Upper lobe of right lung (tissue), 1 donor: ENCODE data around the gene PMM1. TPM values are rescaled to one million over a fixed set of nuclear protein-coding genes. Genes with fewer than 3 reads are reported as not detected.

Source experiments
- ATAC-seq: fragments of 200-7000 bp; cut with Tn5 transposase; one replicate; pipeline ENCODE4 v1.9.1; 2020; ENCODE audit warnings: mild to moderate bottlenecking, moderate library complexity
- DNase-seq: peaks from one replicate; pipeline ENCODE4 v3.0.0-alpha.2; 2020
- H3K27ac ChIP-seq: fragments of 200-600 bp; one replicate; pipeline ENCODE4 v1.8.0; 2022
- H3K27me3 ChIP-seq: fragments of 200-600 bp; one replicate; pipeline ENCODE4 v1.8.0; 2022; ENCODE audit warnings: mild to moderate bottlenecking
- H3K36me3 ChIP-seq: fragments of 200-600 bp; one replicate; pipeline ENCODE4 v1.8.0; 2022
- H3K4me1 ChIP-seq: fragments of 200-600 bp; one replicate; pipeline ENCODE4 v1.8.0; 2022
- H3K4me3 ChIP-seq: fragments of 200-600 bp; one replicate; pipeline ENCODE4 v1.8.0; 2022; ENCODE audit warnings: mild to moderate bottlenecking
- H3K9me3 ChIP-seq: fragments of 200-600 bp; one replicate; pipeline ENCODE4 v1.8.0; 2022
- intact Hi-C: fragments of 100-400 bp; cut with DNase I; formaldehyde crosslinking; loops from one replicate; pipeline ENCODE4 v1.11.0; 2022
- total RNA-seq: library from RNA; stranded (reverse); fragmentation: NEBNext Ultra II Directional; extraction: Animal tissue kit (Norgen Biotek cat#: 25700); gene quantifications from one replicate; pipeline ENCODE4 v1.2.1, GENCODE V29; 2021
- TF ChIP-seq, protein P1 (sequence below): fragments of 200-600 bp; IDR thresholded peaks from one replicate; pipeline ENCODE4 v1.8.0; 2022; ENCODE audit warnings: antibody characterized with exemption
- donor health status: DM: no; HTN: yes; CAD: no; lungs with severe emphysema.

The PMM1 gene
- total RNA-seq, 1 donor from 2014 or later: 44.4 TPM

DNA sequence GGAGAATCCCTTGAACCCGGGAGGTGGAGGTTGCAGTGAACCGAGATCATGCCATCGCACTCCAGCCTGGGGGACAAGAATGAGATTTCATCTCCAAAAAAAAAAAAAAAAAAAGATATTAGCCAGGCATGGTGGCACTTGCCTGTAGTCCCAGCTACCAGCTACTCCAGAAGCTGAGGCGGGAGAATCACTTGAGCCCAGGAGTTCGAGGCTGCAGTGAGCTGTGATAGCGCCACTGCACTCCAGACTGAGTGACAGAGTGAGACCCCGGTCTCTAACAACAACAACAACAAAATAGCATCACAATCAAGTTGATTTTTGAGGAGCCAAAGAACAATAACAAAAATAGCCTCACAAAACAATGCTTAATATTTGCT, 2.3 kb downstream of the PMM1 start:
- no peaks in the 10 kb centered on the region for H3K27me3 ChIP-seq
- H3K9me3 ChIP-seq: no peaks in the 10 kb centered on the region
- no peak for DNase-seq
- peaks cover 15% of the 10 kb centered on the region for H3K4me1 ChIP-seq
- no peak overlapping the region for H3K4me3 ChIP-seq
- H3K27ac ChIP-seq: no peak overlapping the region
- TF ChIP-seq, protein P1, sequence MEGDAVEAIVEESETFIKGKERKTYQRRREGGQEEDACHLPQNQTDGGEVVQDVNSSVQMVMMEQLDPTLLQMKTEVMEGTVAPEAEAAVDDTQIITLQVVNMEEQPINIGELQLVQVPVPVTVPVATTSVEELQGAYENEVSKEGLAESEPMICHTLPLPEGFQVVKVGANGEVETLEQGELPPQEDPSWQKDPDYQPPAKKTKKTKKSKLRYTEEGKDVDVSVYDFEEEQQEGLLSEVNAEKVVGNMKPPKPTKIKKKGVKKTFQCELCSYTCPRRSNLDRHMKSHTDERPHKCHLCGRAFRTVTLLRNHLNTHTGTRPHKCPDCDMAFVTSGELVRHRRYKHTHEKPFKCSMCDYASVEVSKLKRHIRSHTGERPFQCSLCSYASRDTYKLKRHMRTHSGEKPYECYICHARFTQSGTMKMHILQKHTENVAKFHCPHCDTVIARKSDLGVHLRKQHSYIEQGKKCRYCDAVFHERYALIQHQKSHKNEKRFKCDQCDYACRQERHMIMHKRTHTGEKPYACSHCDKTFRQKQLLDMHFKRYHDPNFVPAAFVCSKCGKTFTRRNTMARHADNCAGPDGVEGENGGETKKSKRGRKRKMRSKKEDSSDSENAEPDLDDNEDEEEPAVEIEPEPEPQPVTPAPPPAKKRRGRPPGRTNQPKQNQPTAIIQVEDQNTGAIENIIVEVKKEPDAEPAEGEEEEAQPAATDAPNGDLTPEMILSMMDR: no peak
- no peak for ATAC-seq
- intact Hi-C loops: no loop called here
- peaks cover 24% of the 10 kb centered on the region for H3K36me3 ChIP-seq

DNA sequence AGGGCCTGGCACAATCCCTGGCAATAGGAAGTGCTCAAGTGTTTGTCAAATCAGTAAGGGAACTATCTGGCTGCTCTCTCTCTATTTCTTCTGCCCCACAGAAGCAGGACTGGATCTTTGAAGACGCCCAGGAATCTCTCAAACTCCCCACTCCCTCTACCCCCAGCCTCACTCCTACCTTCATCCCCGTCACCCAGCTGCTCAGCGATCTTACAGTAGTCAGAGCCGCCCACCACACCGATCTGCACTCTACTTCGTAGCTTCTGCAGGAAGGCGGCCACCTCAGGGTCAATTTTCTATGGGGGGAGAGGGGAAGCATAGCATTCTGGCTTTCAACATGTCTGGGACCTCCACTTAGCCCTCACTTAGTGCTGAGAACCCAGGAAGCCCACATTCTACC, 3.7 kb downstream of the PMM1 start:
- no peaks in the 10 kb centered on the region for H3K9me3 ChIP-seq
- intact Hi-C loops: no loop called here
- no peaks in the 10 kb centered on the region for H3K27me3 ChIP-seq
- H3K4me1 ChIP-seq: peaks cover 15% of the 10 kb centered on the region
- no peak overlapping the region for H3K27ac ChIP-seq
- peaks cover 35% of the 10 kb centered on the region for H3K36me3 ChIP-seq
- TF ChIP-seq, protein P1: no peak
- no peak for ATAC-seq
- DNase-seq: no peak
- H3K4me3 ChIP-seq: no peak overlapping the region

DNA sequence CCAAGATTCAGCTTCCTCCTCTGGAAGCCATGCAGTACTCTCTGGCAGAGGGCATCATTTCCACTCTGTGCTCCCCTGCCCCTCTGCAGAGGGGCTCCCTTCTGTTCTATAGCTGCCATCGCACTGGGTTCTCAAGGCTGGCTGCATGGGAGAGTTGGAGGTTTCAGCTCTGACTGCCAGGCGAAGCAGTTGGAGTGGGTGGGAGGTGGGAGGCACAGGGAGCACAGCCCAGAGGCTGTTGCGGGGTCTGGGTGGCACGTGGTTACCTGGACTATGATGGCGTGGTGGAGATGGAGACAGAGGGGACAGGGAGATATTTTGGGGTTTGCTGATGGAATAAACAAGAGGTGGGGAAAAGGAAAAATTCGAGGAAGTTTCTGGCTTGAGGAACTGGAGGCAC, 4.8 kb downstream of the PMM1 start:
- no peak for DNase-seq

DNA sequence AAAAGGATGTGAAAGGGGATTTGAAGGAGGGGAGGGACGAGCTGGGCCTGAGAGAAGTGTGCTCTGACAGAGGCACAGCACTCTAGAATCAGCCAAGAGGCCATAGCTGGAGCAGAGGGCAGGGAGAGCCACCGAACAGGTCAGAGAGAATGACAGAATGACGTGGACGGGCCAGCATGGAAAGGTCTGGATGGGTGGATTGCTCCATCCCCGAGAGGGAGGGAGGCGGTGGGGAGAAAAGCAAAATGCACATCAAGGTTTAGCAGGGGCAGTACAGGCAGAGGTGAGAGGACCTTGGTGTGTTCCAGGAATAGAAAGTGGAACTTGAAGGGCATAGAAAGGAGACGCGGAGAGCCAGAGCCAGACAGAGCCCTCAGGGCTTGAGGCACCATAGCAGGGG, 6.9 kb downstream of the PMM1 start:
- intact Hi-C loops: no loop called here

More for the DNA sequence above, 4.8 kb downstream of the PMM1 start:
- TF ChIP-seq, protein P1: no peak
- no peak overlapping the region for H3K4me3 ChIP-seq
- ATAC-seq: no peak
- no peak overlapping the region for H3K27ac ChIP-seq
- no peaks in the 10 kb centered on the region for H3K9me3 ChIP-seq
- peaks cover 35% of the 10 kb centered on the region for H3K36me3 ChIP-seq
- peaks cover 15% of the 10 kb centered on the region for H3K4me1 ChIP-seq
- intact Hi-C loops: no loop called here
- no peaks in the 10 kb centered on the region for H3K27me3 ChIP-seq

DNA sequence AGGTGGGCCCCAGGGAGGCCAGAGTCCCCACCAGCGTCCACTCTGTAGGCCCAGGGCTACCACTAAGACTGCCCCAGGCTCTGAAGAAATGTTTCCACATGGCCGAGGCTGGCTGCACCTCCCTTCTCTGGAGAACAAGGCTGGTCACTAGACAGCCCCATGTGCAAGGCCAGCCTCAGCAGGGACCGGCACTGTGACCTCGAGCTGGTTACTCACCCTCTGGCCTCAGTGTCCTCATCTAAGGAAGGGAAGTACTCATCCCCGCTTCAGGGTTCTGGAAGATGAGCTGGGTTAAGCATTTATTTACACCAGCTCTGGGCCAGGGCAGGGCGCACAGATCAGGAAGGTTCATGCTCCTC, 9.7 kb downstream of the PMM1 start:
- no peaks in the 10 kb centered on the region for H3K27me3 ChIP-seq

More for the DNA sequence above, 6.9 kb downstream of the PMM1 start:
- Histone ChIP-seq H3K4me1 (no peaks in the 10 kb centered on the region), H3K27ac (no peak overlapping the region), H3K4me3 (no peak overlapping the region), H3K36me3 (peaks cover 52% of the 10 kb centered on the region), H3K9me3 (no peaks in the 10 kb centered on the region), H3K27me3 (no peaks in the 10 kb centered on the region)
- TF ChIP-seq, protein P1: no peak
- ATAC-seq (no peak), DNase-seq (no peak)

More for the DNA sequence above, 9.7 kb downstream of the PMM1 start:
- DNase-seq (no peak), ATAC-seq (no peak)
- H3K4me1 ChIP-seq: no peaks in the 10 kb centered on the region
- TF ChIP-seq, protein P1: no peak
- no peak overlapping the region for H3K4me3 ChIP-seq
- H3K27ac ChIP-seq: no peak overlapping the region
- intact Hi-C loops: no loop called here
- peaks cover 66% of the 10 kb centered on the region for H3K36me3 ChIP-seq
- no peaks in the 10 kb centered on the region for H3K9me3 ChIP-seq
